ENCODE measurements around the gene TBR1. TPM values are rescaled to one million over a fixed set of nuclear protein-coding genes. Genes with fewer than 3 reads are reported as not detected.

TBR1 gene
- total RNA-seq, 1 experiment from 2014 or later: not detected

DNA sequence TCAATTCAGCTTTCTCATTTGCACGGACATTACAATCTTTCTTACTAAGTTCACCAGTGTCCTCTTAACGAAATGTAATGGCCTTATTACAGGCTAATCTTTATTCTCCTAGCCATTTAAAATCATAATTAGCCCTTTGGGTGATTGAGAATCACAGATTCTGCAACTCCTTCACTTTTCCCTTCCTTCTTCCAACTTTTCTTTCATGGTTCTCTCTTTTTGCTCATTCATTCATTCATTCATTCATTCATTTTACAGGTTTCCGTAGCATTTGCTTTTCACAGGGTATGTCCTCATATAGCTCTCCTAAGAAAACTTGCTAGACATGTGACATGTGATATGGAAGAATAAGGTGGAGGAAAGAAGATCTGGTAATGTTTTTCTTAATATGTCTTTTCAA, 16.0 kb downstream of the TBR1 start:
- H2AFZ ChIP-seq: no peak overlapping the region
- H3K9me2 ChIP-seq (ENCODE audit: insufficient read depth): no peaks in the 10 kb centered on the region
- no TSS peak for BruUV-seq (replicated peaks)
- H3K4me1 ChIP-seq (replicated peaks; ENCODE audit: insufficient read depth): no peaks in the 10 kb centered on the region
- no peaks in the 10 kb centered on the region for H3K27me3 ChIP-seq (ENCODE audit: insufficient read depth, low read depth)
- no peaks in the 10 kb centered on the region for H3K79me2 ChIP-seq (ENCODE audit: low read depth)
- TF ChIP-seq EZH2 (IDR thresholded peaks at IDR 0.05; ENCODE audit: low read depth): no peak
- TF ChIP-seq, protein P1, sequence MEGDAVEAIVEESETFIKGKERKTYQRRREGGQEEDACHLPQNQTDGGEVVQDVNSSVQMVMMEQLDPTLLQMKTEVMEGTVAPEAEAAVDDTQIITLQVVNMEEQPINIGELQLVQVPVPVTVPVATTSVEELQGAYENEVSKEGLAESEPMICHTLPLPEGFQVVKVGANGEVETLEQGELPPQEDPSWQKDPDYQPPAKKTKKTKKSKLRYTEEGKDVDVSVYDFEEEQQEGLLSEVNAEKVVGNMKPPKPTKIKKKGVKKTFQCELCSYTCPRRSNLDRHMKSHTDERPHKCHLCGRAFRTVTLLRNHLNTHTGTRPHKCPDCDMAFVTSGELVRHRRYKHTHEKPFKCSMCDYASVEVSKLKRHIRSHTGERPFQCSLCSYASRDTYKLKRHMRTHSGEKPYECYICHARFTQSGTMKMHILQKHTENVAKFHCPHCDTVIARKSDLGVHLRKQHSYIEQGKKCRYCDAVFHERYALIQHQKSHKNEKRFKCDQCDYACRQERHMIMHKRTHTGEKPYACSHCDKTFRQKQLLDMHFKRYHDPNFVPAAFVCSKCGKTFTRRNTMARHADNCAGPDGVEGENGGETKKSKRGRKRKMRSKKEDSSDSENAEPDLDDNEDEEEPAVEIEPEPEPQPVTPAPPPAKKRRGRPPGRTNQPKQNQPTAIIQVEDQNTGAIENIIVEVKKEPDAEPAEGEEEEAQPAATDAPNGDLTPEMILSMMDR (conservative IDR thresholded peaks at IDR 0.05): no peak
- ChIA-PET CTCF (no interaction called here), POLR2A (ENCODE audit: unreplicated experiment) (no interaction called here)
- no peaks in the 10 kb centered on the region for H3K36me3 ChIP-seq (ENCODE audit: low read depth)
- DNase-seq: no peak
- H3F3A ChIP-seq (ENCODE audit: insufficient read depth, low read depth): no peaks in the 10 kb centered on the region
- no peaks in the 10 kb centered on the region for H4K20me1 ChIP-seq (ENCODE audit: insufficient read depth)
- intact Hi-C loops (cut with micrococcal nuclease; ENCODE audit: unreplicated experiment): no loop called here
- no peak overlapping the region for H3K27ac ChIP-seq
- H3K4me3 ChIP-seq: no peak overlapping the region
- no peaks in the 10 kb centered on the region for H3K9me3 ChIP-seq (ENCODE audit: insufficient read depth, low read depth)
- no peak overlapping the region for H3K4me2 ChIP-seq

DNA sequence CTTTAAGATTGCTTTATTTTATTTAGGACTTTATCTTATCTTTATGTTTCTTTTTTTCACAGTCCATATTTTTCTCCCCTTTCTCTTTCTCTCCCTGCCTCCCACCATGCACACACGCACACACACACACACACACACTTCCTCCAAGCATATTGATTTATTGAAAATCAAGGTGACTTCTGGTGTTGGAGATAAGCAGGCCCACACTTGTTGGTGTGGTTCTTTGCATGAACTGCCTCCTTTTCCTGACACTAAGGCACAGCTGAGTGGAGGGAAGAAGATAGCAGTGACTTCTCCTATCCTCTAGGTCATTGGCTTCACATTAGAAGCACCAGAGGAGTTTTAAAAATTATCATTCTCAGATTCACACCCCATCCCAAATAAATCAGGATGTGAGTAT, 18.0 kb downstream of the TBR1 start:
- Histone ChIP-seq H3K4me3 (no peak overlapping the region), H3K9me2 (ENCODE audit: insufficient read depth) (no peaks in the 10 kb centered on the region), H3K27ac (no peak overlapping the region), H3K27me3 (ENCODE audit: insufficient read depth, low read depth) (no peaks in the 10 kb centered on the region), H2AFZ (no peak overlapping the region), H3K36me3 (ENCODE audit: low read depth) (no peaks in the 10 kb centered on the region), H3K9me3 (ENCODE audit: insufficient read depth, low read depth) (no peaks in the 10 kb centered on the region), H3K79me2 (ENCODE audit: low read depth) (no peaks in the 10 kb centered on the region), H3K4me2 (no peak overlapping the region), H4K20me1 (ENCODE audit: insufficient read depth) (no peaks in the 10 kb centered on the region), H3F3A (ENCODE audit: insufficient read depth, low read depth) (no peaks in the 10 kb centered on the region), H3K4me1 (replicated peaks; ENCODE audit: insufficient read depth) (no peaks in the 10 kb centered on the region)
- no TSS peak for BruUV-seq (replicated peaks)
- ChIA-PET CTCF (no interaction called here), POLR2A (ENCODE audit: unreplicated experiment) (no interaction called here)
- TF ChIP-seq, protein P1 (conservative IDR thresholded peaks at IDR 0.05): no peak
- TF ChIP-seq EZH2 (IDR thresholded peaks at IDR 0.05; ENCODE audit: low read depth): no peak
- intact Hi-C loops (cut with micrococcal nuclease; ENCODE audit: unreplicated experiment): no loop called here
- DNase-seq: no peak

DNA sequence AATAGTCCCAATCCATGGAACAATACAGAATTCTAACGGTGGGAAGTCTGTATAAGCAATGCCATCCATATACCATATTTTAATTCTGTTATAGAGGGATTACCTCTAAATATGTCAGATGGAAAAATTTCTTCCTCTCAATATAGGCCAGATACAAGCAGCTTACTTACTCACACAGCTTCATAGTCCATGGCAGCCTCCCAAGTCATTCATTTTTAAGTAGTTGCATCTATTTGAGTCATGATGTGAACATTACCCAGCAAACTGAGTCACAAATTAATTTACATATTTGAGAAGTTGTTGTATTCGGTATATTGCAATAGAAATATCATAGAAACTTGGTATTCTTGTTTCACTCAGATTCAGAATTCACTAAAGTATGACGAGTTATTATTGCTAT, 20.3 kb downstream of the TBR1 start:
- CTCF ChIA-PET: no interaction called here

More for the DNA sequence above, 20.3 kb downstream of the TBR1 start:
- Histone ChIP-seq H3K4me1 (replicated peaks; ENCODE audit: insufficient read depth) (no peaks in the 10 kb centered on the region), H4K20me1 (ENCODE audit: insufficient read depth) (no peaks in the 10 kb centered on the region), H3K27me3 (ENCODE audit: insufficient read depth, low read depth) (no peaks in the 10 kb centered on the region), H3K79me2 (ENCODE audit: low read depth) (no peaks in the 10 kb centered on the region), H3K9me2 (ENCODE audit: insufficient read depth) (no peaks in the 10 kb centered on the region), H3K4me3 (no peak overlapping the region), H3K36me3 (ENCODE audit: low read depth) (no peaks in the 10 kb centered on the region), H3K9me3 (ENCODE audit: insufficient read depth, low read depth) (no peaks in the 10 kb centered on the region), H3K27ac (no peak overlapping the region), H3F3A (ENCODE audit: insufficient read depth, low read depth) (no peaks in the 10 kb centered on the region), H3K4me2 (no peak overlapping the region), H2AFZ (no peak overlapping the region)
- POLR2A ChIA-PET (ENCODE audit: unreplicated experiment): no interaction called here
- intact Hi-C loops (cut with micrococcal nuclease; ENCODE audit: unreplicated experiment): no loop called here
- BruUV-seq (replicated peaks): no TSS peak
- DNase-seq: no peak
- no peak for TF ChIP-seq EZH2 (IDR thresholded peaks at IDR 0.05; ENCODE audit: low read depth)
- TF ChIP-seq, protein P1 (conservative IDR thresholded peaks at IDR 0.05): no peak
